GM13976 (cell line): ENCODE results near the gene KRT86.

ENCODE experiments used
- DNase-seq: peaks from one replicate; pipeline ENCODE4 v3.0.0; 2012; ENCODE audit warnings: low spot score
- CTCF ChIP-seq: IDR thresholded peaks from 2 replicates; pipeline ENCODE4 v1.5.1; 2012; ENCODE audit warnings: borderline replicate concordance, mild to moderate bottlenecking; ENCODE audit not compliant: insufficient read depth; ENCODE audit errors: extremely low read depth, missing control alignments, control extremely low read depth
- in situ Hi-C: fragments of 300-500 bp; cut with MboI; formaldehyde crosslinking; loops from one replicate; pipeline ENCODE4 v1.12.0; 2022; ENCODE audit warnings: low sequenced_read_pairs, mixed read lengths, inconsistent platforms; ENCODE audit not compliant: unreplicated experiment

KRT86 gene

GRCh38 chr12:52243856-52244614 is 30.4 kb upstream of the KRT86 start:
- DNase-seq: peak; percentile 93
- in situ Hi-C loops: no loop called here
- no peak for TF ChIP-seq CTCF

GRCh38 chr12:52244615-52244994 is 29.8 kb upstream of the KRT86 start:
- DNase-seq: no peak
- TF ChIP-seq CTCF: no peak
- in situ Hi-C loops: no loop called here

GRCh38 chr12:52245259-52245961 is 29.0 kb upstream of the KRT86 start:
- peak; percentile 30 for DNase-seq
- no peak for TF ChIP-seq CTCF
- in situ Hi-C loops: no loop called here

GRCh38 chr12:52245962-52246569 is 28.4 kb upstream of the KRT86 start:
- DNase-seq: no peak
- no peak for TF ChIP-seq CTCF

GRCh38 chr12:52246720-52247621 is 27.5 kb upstream of the KRT86 start:
- no peak for TF ChIP-seq CTCF
- DNase-seq: no peak
- in situ Hi-C loops: no loop called here

More at GRCh38 chr12:52245962-52246569, 28.4 kb upstream of the KRT86 start:
- in situ Hi-C loops: no loop called here
